ENCODE results near the gene C10orf105. TPM values are rescaled to one million over a fixed set of nuclear protein-coding genes. Genes with fewer than 3 reads are reported as not detected.

The C10orf105 gene
- polyA plus RNA-seq, 1 donor (not counting 4 experiments of a cell fraction or from before 2014, with no cell fraction given) = not detected

DNA sequence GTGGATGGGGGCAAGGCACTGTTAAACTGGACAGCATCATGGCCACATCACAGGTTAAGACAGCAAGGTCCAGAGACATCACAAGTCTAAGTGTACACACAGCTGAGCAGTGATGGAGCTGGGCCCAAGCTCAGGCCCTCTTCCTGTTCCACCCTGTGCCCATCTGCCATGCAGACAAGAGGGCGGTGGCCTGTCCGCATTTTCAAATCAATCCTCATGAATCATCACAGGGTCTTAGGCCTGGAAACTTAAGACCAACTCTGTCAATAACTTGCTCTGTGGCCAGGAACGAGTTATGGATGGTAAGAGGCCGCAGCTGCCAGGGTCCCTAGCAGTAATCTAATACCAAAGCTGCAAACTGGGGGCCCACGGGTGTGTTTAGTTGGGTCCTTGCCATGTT is 3.2 kb downstream of the C10orf105 start:
- H3K79me2 ChIP-seq (ENCODE audit: control insufficient read depth, insufficient read depth, low read length) = no peaks in the 10 kb centered on the region
- no peak overlapping the region for H2AFZ ChIP-seq (ENCODE audit: control insufficient read depth, low read length)
- no peaks in the 10 kb centered on the region for H4K20me1 ChIP-seq (ENCODE audit: control insufficient read depth, extremely low read depth, insufficient read depth, low read length)
- no peaks in the 10 kb centered on the region for H3K9me3 ChIP-seq (ENCODE audit: control insufficient read depth, low read depth, low read length)
- H3K4me3 ChIP-seq (ENCODE audit: control insufficient read depth in 2 of 3, extremely low read depth in 1 of 3, insufficient read depth in 2 of 3, low read depth in 1 of 3, low read length in 3 of 3) = no peak overlapping the region
- dilution Hi-C loops (cut with MboI; ENCODE audit: extremely low pct_ligation_motif_present, low sequenced_read_pairs) = no loop called here
- H3K27me3 ChIP-seq (ENCODE audit: control insufficient read depth, extremely low read depth, insufficient read depth, low read length) = no peaks in the 10 kb centered on the region
- no peak overlapping the region for H3K27ac ChIP-seq (ENCODE audit: control insufficient read depth, insufficient read depth, low read length)
- H3K36me3 ChIP-seq (ENCODE audit: control insufficient read depth in 2 of 2, extremely low read depth in 1 of 2, insufficient read depth in 2 of 2, low read length in 2 of 2) = no peaks in the 10 kb centered on the region
- H3K4me2 ChIP-seq (ENCODE audit: control insufficient read depth, extremely low read depth, insufficient read depth, low read depth, low read length) = no peak overlapping the region
- H3K9ac ChIP-seq (ENCODE audit: control insufficient read depth, extremely low read depth, insufficient read depth, low read length) = no peak overlapping the region
- TF ChIP-seq, protein P1, sequence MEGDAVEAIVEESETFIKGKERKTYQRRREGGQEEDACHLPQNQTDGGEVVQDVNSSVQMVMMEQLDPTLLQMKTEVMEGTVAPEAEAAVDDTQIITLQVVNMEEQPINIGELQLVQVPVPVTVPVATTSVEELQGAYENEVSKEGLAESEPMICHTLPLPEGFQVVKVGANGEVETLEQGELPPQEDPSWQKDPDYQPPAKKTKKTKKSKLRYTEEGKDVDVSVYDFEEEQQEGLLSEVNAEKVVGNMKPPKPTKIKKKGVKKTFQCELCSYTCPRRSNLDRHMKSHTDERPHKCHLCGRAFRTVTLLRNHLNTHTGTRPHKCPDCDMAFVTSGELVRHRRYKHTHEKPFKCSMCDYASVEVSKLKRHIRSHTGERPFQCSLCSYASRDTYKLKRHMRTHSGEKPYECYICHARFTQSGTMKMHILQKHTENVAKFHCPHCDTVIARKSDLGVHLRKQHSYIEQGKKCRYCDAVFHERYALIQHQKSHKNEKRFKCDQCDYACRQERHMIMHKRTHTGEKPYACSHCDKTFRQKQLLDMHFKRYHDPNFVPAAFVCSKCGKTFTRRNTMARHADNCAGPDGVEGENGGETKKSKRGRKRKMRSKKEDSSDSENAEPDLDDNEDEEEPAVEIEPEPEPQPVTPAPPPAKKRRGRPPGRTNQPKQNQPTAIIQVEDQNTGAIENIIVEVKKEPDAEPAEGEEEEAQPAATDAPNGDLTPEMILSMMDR (optimal IDR thresholded peaks at IDR 0.05 in 1 of 3, IDR thresholded peaks at IDR 0.05 in 1 of 3, conservative IDR thresholded peaks at IDR 0.05 in 1 of 3; ENCODE audit: extremely low read depth in 1 of 3, insufficient read depth in 2 of 3, low read length in 3 of 3) = no peak
- no peak for TF ChIP-seq EZH2 (IDR thresholded peaks at IDR 0.05; ENCODE audit: low read length)
- FAIRE-seq (no peak), DNase-seq (ENCODE audit: low read depth, low spot score) (no peak)
- H3K9me1 ChIP-seq (ENCODE audit: control insufficient read depth, extremely low read depth, insufficient read depth, low read length) = no peaks in the 10 kb centered on the region
- peaks cover 17% of the 10 kb centered on the region for H3K4me1 ChIP-seq (ENCODE audit: control insufficient read depth, extremely low read depth, insufficient read depth, low read length)

- no peaks in the 10 kb centered on the region for H4K20me1 ChIP-seq (ENCODE audit: control insufficient read depth, extremely low read depth, insufficient read depth, low read length)
- H3K27ac ChIP-seq (ENCODE audit: control insufficient read depth, insufficient read depth, low read length) = no peak overlapping the region
- no peak overlapping the region for H3K4me2 ChIP-seq (ENCODE audit: control insufficient read depth, extremely low read depth, insufficient read depth, low read depth, low read length)
- TF ChIP-seq EZH2 (IDR thresholded peaks at IDR 0.05; ENCODE audit: low read length) = no peak
- TF ChIP-seq, protein P1 (optimal IDR thresholded peaks at IDR 0.05 in 1 of 3, IDR thresholded peaks at IDR 0.05 in 1 of 3, conservative IDR thresholded peaks at IDR 0.05 in 1 of 3; ENCODE audit: extremely low read depth in 1 of 3, insufficient read depth in 2 of 3, low read length in 3 of 3) = no peak
- DNase-seq (ENCODE audit: low read depth, low spot score) (no peak), FAIRE-seq (no peak)
- no peak overlapping the region for H2AFZ ChIP-seq (ENCODE audit: control insufficient read depth, low read length)
- no peaks in the 10 kb centered on the region for H3K27me3 ChIP-seq (ENCODE audit: control insufficient read depth, extremely low read depth, insufficient read depth, low read length)
- dilution Hi-C loops (cut with MboI; ENCODE audit: extremely low pct_ligation_motif_present, low sequenced_read_pairs) = no loop called here
- no peak overlapping the region for H3K9ac ChIP-seq (ENCODE audit: control insufficient read depth, extremely low read depth, insufficient read depth, low read length)
- H3K4me1 ChIP-seq (ENCODE audit: control insufficient read depth, extremely low read depth, insufficient read depth, low read length) = peaks cover 17% of the 10 kb centered on the region
- H3K4me3 ChIP-seq (ENCODE audit: control insufficient read depth in 2 of 3, extremely low read depth in 1 of 3, insufficient read depth in 2 of 3, low read depth in 1 of 3, low read length in 3 of 3) = no peak overlapping the region
- H3K9me1 ChIP-seq (ENCODE audit: control insufficient read depth, extremely low read depth, insufficient read depth, low read length) = no peaks in the 10 kb centered on the region
- H3K36me3 ChIP-seq (ENCODE audit: control insufficient read depth in 2 of 2, extremely low read depth in 1 of 2, insufficient read depth in 2 of 2, low read length in 2 of 2) = no peaks in the 10 kb centered on the region
- no peaks in the 10 kb centered on the region for H3K79me2 ChIP-seq (ENCODE audit: control insufficient read depth, insufficient read depth, low read length)
- no peaks in the 10 kb centered on the region for H3K9me3 ChIP-seq (ENCODE audit: control insufficient read depth, low read depth, low read length)
Observed at GRCh38 chr10:71715860-71716259, 3.7 kb downstream of the C10orf105 start.

All from keratinocyte (primary cell).